Activated gamma-delta T cell treated with Interleukin-2 at 50 U/mL for 16 hours (primary cell): ENCODE data around the gene APLP2.
"Not testable (repeated sequence)": the region's sequence is repeated elsewhere in the genome, so short reads cannot be mapped to it uniquely, and the experiment has no call there.

ENCODE experiments used
- DNase-seq: peaks from one replicate; pipeline ENCODE4 v3.0.0-alpha.2; 2020

APLP2 gene

GRCh38 chr11:130069659-130070108 lies at the start of gene APLP2:
TSS of gene APLP2 (plus strand) at chr11:130069894. CDS start at chr11:130069978, 84 bp downstream.
- peak; percentile 97 for DNase-seq

- no peak for DNase-seq
Observed at GRCh38 chr11:130020323-130020722, 49.4 kb upstream of the APLP2 start.

DNA sequence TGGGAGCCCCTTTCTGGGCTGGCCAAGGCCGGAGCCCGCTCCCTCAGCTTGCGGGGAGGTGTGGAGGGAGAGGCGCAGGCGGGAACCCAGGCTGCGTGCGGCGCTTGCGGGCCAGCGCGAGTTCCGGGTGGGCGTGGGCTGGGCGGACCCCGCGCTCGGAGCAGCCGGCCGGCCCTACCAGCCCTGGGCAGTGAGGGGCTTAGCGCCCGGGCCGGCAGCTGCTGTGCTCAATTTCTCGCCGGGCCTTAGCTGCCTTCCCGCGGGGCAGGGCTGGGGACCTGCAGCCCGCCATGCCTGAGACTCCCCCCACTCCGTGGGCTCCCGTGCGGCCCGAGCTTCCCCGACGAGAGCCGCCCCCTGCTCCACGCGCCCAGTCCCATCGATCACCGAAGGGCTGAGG lies 48.1 kb upstream of the APLP2 start:
- DNase-seq: not testable (repeated sequence)

DNA sequence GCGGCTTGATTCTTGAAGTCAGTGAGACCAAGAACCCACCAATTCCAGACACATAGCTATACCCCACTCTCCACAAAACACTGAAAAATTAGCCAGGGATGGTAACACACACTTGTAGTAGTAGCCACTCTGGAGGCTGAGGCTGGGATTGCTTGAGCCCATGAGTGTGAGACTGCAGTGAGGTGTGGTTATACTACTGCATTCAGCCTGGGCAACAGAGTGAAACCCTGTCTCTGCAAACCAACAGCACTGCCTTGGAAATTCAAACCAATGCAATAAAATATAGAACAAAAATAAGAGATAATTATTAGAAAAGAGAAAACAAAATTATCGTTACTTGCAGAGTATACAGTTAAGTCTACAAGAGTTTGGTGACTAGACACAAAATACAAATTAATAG lies 46.9 kb upstream of the APLP2 start:
- DNase-seq: no peak

DNA sequence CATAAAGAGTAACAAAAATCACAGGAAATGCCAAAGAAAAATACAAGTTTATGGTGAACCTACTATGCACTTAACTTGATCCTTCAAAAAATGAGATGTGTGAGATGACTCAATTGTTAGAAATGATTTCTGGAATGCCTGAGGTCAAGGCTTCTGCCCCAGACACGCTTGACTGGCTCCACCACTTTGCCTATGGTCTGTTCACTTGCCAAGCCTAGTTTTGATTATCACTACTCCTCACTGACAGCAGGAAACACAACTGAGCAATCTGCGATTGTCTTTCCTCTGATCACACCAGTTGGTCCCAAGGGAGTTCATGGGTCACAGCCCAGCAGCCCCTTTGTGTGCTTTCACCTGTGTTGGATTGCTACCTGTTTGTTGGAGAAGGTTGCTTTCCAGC lies 46.5 kb upstream of the APLP2 start:
- no peak for DNase-seq

- DNase-seq: no peak
Observed at GRCh38 chr11:130024361-130024760, 45.3 kb upstream of the APLP2 start.

- DNase-seq: no peak
Observed at GRCh38 chr11:130025371-130025770, 44.3 kb upstream of the APLP2 start.

DNA sequence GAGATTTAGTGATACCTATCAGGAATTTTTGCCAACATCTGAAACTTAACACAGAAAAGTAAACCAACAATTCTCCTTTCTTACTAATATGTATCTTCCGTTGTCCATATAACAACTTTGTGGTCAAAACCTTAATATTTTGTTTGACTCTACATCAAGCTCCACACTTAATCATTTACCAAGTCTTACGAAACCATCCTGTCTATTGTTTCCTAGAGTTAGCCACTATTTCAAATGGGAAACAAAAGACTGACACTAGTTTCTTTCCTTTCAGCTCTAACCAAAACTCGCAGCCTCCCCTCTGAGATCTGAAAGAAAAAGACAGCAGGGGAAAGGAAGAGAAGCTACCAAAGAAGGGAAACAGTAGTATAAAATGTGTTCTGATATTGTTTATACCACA lies 40.6 kb upstream of the APLP2 start:
- no peak for DNase-seq

GRCh38 chr11:130031056-130031455 lies 38.6 kb upstream of the APLP2 start:
- no peak for DNase-seq

DNA sequence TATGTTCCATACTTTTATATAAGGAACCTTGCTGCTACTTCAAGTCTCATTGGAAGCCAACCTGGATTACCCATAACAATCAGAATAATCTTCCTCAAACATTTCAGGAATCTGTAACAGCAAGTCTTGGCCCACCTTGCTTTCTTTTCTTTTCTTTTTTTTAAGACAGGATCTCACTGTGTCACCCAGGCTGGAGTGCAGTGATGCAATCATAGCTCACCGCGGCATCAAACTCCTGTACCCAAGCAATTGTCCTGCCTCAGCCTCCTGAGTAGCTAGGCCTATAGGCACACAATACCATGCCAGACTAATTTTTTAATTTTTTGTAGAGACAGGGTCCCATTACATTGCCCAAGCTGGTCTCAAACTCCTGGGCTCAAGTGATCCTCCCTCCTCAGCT lies 37.7 kb upstream of the APLP2 start:
- no peak for DNase-seq

DNA sequence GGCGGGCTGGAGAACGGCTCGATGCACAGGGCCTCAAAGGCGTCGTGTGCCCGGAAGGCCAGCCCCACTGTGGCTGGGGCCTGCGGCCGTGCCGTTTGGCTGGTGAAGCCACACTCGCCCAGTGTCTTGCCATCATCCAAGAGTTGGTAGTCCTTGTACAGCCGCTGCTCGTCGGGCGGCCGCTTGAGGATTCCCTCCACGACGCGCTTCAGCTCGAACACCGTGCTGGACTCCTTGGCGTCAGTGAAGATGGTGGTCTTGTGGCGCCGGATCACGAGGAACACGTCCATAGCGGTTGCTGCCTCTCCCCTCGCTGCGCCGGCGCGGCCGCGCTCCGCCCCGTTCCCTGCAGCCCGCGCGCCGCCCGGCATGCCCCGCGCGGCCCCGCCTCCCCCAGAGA lies 36.8 kb upstream of the APLP2 start:
- no peak for DNase-seq

DNA sequence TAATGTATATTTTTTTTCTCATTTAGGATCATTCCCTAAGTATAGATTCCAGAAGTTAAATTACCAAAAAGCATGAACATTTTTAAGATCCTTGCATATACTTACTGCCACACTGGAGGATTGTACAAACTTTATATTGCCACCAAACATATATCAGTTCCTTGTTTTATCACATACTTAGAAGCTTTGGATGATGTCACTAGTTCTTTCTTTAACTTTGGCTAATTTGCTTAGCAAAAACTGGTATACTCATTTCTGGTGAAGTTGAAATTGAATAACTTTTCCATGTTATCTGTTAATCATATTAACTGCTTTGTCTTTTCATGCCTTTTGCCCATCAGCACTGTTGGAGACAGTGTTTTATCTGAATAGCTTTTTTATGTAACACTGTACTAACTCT lies 35.5 kb upstream of the APLP2 start:
- DNase-seq: no peak

- DNase-seq: no peak
Observed at GRCh38 chr11:130037058-130037457, 32.6 kb upstream of the APLP2 start.

DNA sequence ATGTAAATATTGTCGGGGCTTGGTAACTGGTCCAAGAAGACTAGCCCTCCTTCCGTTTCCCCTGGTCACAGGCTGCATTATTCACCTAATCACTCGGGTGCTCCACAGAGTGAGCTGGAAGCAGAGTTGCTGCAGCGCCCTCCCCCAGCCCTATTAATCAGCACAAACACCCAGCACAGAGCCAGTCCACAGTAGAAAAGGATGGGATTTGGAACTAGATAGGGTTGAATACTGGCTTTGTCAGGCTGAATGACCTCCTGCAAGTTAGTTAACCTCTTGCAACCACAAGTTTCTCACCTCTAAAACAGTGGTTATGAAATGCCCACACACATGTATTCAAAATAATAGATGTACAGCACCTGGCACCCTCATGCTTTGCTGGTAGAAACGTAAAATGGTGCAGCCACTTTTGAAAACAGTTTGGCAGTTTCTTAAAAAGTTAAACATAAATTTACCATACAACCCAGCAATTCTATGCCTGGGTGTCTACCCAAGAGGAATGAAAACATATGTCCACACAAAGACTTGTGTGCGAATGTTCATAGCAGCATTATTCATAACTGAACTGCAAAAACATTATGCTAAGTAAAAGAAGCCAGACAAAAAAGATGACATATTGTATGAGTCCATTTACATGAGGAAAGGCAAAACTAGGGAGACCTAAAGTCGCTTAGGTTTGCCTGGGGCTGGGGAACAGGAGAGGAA lies 31.7 kb upstream of the APLP2 start:
- no peak for DNase-seq

- no peak for DNase-seq
Observed at GRCh38 chr11:130040281-130040940, 29.3 kb upstream of the APLP2 start.

DNA sequence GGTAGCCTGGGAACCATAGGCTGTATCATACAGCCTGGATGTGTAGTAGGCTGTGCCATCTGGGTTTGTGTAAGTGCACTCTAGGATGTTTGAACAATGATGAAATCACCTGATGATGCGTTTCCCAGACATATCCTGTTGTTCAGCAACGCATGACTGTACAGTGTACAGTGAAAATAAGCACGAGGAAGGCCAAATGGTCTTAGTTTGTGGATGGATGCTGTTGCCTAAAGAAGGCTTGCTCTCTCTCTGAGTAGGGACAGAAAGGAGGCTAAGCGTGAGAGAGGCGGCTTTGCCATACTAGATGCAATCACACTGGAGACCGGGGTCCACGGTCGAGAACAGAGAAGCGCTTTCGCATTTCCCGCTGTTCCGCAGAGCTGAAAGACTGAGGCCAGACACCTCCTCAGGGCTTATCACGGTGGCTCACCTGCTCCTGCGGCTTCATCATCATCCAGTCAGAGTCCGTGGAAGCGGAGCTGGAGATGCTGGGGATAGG lies 27.6 kb upstream of the APLP2 start:
- DNase-seq: no peak

GRCh38 chr11:130043575-130043974 lies 26.1 kb upstream of the APLP2 start:
- DNase-seq: no peak

DNA sequence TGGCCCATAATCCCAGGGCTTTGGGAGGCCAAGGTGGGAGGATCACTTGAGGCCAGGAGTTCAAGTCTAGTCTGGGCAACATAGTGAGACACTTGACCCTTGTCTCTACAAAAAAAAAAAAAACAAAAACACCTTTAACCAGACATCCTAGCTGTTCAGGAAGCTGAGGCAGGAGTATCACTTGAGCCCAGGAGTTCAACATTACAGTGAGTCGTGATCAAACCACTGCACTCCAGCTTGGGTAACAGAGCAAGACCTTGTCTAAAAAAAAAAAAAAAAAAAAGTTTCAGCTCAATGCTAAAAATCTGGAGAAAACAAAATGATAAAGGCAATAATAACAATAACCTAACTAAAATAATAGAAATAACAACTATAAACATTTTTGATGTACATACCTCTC lies 22.6 kb upstream of the APLP2 start:
- no peak for DNase-seq

- no peak for DNase-seq
Observed at GRCh38 chr11:130049328-130049771, 20.3 kb upstream of the APLP2 start.

GRCh38 chr11:130050257-130050656 lies 19.4 kb upstream of the APLP2 start:
- DNase-seq: no peak

GRCh38 chr11:130051082-130051481 lies 18.6 kb upstream of the APLP2 start:
- no peak for DNase-seq

DNA sequence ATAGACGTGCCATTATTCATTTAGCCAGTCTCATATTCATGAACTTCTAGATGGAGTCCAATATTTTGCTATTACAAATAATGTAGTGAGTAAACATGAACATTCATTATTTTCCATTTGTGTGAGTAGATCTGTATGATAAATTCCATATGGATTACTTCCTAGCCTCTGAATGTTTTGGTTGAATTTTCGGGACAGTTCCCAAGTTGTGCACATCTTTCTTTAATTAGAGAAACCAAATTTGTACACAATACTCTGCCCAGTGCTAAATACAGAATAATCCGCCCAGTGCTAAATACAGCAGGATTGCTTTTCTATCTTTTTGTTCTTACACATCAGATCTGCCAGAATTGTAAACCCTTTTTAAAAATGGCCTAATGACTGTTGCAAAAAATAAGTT lies 17.1 kb upstream of the APLP2 start:
- DNase-seq: no peak

GRCh38 chr11:130054966-130055365 lies 14.7 kb upstream of the APLP2 start:
- DNase-seq: no peak

DNA sequence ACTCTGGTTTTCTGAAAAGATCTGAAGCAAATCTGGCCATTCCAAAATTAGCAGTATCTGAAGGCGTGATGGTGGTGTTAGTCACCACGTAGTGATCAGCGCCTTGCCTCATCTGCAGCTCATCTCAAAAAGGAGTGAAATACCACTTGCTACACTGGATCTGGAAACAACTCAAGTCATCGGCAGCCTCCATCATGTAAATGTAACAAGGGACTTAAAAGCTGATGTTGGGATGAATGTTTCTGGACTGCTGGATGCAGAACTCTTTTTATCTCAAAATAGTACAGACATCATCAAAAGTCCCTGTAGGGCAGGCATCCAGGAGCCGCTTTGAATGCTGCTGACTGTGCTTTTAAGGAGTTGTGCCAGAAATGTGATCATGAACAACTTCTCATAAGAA lies 14.1 kb upstream of the APLP2 start:
- DNase-seq: no peak

DNA sequence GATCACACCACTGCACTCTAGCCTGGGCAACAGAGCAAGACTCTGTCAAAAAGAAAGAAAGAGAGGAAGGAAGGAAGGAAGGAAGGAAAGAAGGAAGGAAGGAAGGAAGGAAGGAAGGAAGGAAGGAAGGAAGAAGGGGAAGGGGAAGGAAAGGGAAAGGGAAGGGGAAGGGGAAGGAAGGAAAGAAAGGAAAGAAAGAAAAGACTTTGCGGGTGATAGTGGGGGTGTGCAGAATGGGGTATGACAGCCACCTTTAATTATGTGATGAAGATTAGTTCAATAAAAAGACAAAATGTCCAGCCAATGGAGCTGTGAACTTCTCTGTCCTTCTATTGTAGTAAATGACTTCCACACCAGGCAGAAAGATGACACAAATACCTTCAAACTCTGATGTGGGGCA lies 8.7 kb upstream of the APLP2 start:
- no peak for DNase-seq
